HG02588 (cell line): ENCODE results near the gene PMP22.

Experiments
- ATAC-seq: cut with Tn5 transposase; IDR thresholded peaks from one replicate; pipeline ENCODE4 v1.9.1; 2021; ENCODE audit warnings: mild to moderate bottlenecking, moderate library complexity; ENCODE audit not compliant: unreplicated experiment

Gene PMP22

GRCh38 chr17:15278380-15278779, 13.3 kb upstream of the PMP22 start:
- no peak for ATAC-seq

- ATAC-seq, result no peak
Observed at GRCh38 chr17:15274017-15274416, 8.9 kb upstream of the PMP22 start.

GRCh38 chr17:15273141-15273793, 8.1 kb upstream of the PMP22 start:
- no peak for ATAC-seq

DNA sequence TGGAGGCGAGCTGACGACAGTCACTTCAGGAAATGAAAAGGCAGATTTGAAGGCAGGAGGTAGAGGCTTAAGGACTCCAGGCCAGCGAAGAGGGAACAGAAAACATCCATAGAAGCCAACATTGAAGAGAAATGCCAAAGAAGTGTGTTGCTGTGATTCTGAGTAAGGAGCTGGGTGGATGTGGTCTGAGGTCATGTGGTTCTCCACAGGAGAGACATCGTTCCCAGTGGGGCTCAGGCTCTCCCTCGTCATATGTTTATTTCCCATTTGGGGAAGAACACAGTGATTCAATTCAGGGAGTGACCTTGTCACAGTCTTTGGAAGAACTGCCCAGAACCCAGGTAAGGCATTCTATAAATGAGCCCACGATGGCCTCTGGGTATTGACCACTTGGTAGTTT, 6.6 kb upstream of the PMP22 start:
- ATAC-seq, result no peak

DNA sequence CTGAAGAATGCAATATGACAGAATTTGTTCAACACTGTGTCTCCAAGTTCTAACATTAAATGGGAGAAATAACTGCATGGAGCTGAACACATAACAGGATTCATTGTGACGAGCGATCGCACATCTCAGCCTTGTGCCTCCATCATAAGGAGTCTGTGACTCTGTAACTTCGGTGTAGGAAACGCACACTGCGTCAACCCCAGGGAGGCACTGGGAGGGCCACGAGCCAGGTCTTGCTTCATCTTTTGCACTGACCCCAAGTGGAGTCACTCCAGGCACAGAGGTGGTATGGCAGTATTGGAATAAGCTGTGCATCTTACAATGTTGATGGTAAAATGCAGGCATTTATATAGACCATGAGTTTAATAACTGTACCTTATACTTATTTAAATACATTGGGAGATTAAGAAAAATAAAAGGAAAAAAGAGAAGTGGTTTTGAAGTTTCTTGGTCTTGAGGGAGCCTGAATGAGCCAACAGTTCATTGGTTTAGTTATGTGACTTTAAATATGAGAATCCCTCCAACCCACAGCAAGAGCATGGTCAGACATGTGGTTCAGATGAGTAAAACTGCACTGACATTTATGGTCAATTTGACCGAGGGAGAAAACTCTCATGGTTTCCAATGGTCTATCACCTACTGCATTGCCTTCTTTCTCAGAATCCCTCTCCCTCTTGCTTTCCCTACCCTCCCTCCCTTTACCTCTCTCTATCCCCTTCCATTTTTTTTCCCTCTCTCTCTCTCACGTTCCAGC, 5.7 kb upstream of the PMP22 start:
- ATAC-seq, result no peak

DNA sequence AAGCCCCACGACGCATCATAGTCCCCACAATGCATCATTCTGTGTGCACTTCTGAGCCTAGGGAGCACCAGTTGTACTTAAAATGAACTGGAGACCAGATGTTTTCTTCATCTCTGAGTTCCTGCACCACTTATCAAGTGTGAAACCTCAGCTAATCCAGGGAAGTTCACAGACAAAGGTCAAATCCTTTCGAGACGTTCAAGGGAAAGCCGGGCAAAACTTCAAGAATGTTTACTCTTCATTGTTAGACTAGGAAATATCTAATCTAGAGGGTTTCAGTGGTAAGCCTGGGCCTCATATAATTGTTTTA, 4.6 kb upstream of the PMP22 start:
- no peak for ATAC-seq

- ATAC-seq, result no peak
Observed at GRCh38 chr17:15269087-15269779, 4.1 kb upstream of the PMP22 start.

DNA sequence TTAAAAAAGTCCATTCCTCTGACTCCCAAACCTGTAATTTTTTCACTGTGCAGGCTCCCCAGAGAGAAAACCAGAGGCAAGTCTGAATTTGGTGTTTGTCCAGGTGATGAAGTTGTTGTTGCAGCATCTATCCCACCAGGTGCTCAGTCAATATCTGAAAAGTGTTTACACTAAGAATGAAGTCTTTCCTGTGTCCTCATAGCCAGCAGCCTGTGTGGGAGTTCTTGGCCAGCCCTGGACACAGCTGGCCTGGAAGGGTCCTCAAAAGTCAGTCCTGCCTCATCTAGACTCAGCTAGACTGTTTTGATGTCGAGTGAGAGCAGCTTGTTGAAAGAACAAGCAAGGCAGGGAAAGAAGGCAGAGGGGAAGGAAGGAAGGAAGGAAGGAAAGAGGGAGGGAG, 3.3 kb upstream of the PMP22 start:
- no peak for ATAC-seq

GRCh38 chr17:15267996-15268395, 2.9 kb upstream of the PMP22 start:
- no peak for ATAC-seq

- no peak for ATAC-seq
Observed at GRCh38 chr17:15266325-15267125, 1.4 kb upstream of the PMP22 start.

DNA sequence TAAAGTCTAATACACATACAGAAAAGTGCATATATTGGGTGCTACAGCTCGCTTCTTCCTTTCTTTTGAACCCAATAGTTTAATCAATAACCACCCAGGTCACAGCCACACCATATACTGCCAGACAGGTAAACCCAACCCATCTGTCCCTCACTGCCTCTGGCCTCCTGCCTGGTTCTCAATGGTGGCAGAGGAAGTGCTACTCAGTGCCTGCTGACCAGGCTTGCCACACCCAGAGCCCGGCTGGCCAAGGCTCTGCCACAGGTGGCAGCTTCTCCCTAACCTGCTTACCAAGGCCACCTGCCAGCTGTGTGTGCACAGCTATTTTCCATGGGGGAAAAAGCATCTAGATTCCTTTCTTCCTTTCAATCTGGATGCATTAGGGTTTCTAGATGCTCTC, 584 bp downstream of the PMP22 start:
- ATAC-seq, result no peak

DNA sequence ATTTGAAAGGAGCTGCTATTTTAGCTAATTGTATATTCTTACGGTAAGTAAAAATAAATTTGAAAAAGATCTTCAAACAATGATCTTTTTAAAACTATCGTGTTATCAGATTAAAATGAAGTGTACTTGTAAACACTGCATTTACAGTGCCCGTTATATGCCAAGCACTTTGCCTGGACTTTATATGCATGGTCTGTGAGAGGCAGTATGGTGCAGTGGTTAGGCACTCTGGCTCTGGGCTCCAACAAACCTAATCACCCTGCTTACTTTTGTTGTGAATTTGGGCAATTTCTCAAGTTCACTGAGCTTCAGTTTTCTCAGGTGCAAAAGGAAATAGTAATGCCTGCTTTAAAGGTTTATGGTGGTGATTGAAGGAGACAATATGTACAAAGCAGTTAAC, 1.4 kb downstream of the PMP22 start:
- no peak for ATAC-seq

DNA sequence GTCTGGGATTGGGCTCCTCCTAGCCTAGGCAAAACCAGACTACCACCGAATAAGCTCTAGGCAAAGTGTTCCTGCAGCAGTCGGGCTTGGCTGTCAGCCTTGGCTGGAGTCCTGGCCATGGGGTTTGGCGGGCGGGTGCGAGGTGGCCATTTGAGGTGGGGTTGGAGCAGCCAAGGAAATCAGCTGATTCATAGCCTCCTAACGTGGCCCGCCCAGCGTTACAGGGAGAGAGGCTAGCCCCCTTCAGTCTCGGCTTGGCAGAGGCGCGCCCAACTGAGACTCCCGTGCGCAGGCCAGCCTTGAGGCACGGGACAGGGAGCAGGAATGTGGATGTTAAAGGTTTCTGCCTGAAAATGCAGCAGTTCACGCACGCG, 1.9 kb downstream of the PMP22 start:
- no peak for ATAC-seq

- ATAC-seq, result no peak
Observed at GRCh38 chr17:15262291-15263205, 2.6 kb downstream of the PMP22 start.

- ATAC-seq, result no peak
Observed at GRCh38 chr17:15261802-15262290, 3.3 kb downstream of the PMP22 start.

DNA sequence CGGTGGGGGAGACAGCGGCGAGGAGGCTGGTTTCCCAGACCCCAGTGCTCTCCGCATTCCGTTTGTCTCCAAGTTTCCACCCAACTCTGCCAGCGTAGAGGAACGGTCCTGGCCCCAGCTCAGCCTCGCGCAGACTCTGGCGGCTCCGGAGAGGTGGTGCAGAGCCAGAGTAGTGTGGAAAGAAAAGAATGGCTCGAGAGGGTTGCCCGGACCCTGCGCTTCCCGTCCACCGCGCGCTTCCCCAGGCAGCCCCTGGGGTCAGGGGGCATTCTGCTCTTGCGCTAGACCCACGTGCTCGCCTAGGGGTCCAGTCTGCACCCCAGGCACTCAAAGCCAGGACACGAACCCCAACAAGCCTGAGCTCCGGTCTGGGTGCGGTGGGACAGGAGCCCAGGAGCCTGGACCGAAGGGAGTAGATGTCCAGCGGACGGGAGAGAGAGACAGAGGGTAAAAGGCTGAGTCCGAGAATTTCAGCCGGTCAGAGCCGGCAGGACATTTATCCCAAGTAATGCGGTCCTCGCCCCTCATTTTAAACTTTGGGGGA, 3.8 kb downstream of the PMP22 start:
- ATAC-seq, result no peak

GRCh38 chr17:15260376-15261257, 4.5 kb downstream of the PMP22 start:
- ATAC-seq, result no peak

DNA sequence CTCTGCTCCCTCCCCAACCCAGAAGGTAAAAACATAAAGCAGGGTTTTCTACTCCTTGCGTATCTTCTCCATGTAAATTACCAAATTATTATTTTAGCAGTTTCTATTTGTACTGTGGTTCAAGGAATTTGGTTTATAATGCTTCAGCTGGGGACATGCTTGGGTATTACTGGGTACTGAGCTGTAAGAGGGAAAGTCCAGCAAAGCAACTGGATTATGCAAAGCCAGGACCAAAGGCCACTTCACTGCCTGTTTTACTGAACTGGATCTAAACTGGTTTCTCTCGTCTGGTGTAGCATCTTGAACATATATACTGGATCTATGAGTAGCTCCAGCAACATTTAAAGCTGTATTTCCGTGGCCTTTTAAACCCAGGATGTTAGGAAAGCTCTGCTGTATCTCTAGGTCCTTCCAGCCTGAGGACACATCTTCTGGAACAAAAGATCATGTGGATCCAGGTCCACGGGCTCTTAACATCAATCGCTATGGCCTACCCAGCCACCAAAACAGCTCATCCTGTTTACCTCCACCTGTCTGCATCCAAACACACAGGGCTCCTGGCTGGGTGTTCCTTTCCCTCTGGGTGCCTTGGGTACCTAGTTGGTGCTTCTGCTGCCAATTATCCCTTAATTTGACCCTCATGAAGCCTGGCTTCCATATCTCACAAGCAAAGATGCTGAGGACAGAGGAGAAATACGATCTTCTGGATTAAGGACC, 7.2 kb downstream of the PMP22 start:
- no peak for ATAC-seq
